Kidney capillary endothelial cell (primary cell): Measurements from ENCODE around the gene LCN10.
"Not testable (repeated sequence)": the region's sequence is repeated elsewhere in the genome, so short reads cannot be mapped to it uniquely, and the experiment has no call there.

ENCODE experiments used
- DNase-seq: peaks from one replicate; pipeline ENCODE4 v3.0.0-alpha.2; 2018; ENCODE audit warnings: low spot score

Gene LCN10

GRCh38 chr9:136720251-136720897 lies 22.4 kb downstream of the LCN10 start:
- no peak for DNase-seq

GRCh38 chr9:136719195-136719880 lies 23.4 kb downstream of the LCN10 start:
- DNase-seq = no peak

GRCh38 chr9:136718345-136719194 lies 24.2 kb downstream of the LCN10 start:
- DNase-seq = no peak

- DNase-seq = no peak
Observed at GRCh38 chr9:136717399-136717798, 25.3 kb downstream of the LCN10 start.

DNA sequence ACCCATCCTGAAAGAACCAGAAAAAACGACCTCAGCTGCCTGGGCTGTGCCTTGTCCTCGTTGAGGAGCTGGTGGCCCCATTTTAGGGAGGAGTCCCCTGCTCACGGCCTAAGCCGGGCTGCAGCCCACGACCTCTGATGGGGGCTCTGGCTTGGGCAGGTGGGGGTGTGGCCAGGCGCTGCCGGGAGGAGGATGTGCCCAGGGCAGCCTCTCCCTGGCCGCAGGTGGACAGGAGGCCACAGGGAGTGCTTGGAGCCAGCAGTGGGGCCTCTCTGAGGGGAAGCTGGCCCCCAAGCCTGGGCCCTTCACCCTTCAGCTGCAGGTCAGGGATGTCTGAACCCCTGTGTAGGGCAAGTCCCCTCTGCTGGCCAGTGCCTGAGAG lies 27.9 kb downstream of the LCN10 start:
- DNase-seq = no peak

DNA sequence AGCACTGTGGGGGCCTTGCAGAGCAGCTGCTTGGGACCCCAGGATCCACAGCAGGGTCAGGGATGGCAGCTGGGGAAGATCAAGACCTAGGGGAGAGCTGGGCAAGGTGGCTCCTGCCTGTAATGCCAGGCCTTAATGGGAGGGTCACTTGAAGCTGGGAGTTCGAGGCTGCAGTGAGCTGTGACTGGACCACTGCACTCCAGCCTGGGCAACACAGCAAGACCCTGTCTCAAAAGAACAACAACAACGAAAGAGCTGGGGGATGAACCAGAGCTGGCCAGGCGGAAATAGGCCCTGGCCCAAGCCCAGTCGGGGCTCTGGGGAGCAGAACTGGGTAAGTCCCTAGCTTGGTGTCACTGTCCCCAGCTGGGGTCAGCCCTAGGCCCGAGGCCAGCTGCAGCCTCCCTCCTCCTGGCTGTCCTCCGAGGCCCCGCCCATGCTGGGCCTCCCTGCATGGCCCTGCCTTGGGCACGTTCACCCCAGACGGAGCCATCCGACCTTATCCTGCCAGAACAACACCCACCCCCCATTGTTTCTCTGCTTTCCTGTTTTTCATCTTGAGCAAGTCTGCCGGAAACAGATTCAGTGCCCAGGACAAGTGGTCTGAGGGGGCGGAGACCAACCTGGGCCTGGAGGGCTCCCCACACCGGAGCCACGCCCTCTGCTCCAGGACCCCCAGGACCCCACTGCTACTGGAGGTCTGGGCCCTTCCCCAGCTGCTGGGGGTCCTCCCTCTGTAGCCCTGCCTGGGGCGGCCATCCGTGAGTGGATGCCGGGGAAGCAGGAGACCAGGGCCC lies 28.4 kb downstream of the LCN10 start:
- peak; percentile 94 for DNase-seq

GRCh38 chr9:136713550-136713949 lies 29.2 kb downstream of the LCN10 start:
- no peak for DNase-seq

DNA sequence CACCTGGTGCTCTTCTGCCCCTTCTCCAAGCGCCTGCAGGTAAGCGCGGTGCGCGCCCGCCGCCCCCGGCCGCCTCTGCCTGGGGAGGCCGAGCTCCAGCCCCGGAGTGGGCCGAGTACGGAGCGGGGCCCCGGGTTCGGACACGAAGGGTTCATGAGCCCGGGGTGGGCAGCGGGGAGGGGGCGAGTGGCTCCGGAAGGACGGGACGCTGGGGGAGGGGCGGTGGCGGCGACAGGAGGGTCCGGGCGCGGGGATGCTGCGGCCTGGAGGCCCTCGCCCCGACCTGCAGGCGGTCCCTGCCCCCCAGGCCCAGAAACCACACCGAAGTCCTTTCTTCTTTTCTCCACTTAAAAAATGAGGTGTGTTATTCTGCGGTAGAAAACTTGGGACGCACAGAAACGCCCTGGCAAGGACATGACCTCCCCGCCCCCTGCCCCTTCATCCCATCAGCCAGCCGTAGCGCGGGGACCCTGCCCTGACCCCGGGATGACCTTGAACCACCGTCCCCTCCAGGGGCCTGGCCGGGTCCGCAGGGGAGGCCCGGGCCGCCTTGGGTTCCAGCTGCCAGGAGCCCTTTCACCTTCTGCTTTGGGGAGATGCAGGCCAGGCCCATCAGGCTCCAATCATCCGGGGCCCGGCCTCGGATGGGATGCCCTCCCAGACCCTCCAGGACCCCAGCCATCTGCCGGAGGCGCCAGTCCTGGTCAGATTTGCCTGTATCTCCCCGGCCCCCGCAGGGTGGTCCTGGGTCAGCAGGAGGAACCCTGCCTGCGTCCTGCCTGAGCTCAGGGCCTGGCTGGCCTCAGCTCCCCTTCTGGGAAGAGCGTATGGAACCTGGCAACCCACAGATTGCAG lies 29.8 kb downstream of the LCN10 start:
- DNase-seq = no peak

DNA sequence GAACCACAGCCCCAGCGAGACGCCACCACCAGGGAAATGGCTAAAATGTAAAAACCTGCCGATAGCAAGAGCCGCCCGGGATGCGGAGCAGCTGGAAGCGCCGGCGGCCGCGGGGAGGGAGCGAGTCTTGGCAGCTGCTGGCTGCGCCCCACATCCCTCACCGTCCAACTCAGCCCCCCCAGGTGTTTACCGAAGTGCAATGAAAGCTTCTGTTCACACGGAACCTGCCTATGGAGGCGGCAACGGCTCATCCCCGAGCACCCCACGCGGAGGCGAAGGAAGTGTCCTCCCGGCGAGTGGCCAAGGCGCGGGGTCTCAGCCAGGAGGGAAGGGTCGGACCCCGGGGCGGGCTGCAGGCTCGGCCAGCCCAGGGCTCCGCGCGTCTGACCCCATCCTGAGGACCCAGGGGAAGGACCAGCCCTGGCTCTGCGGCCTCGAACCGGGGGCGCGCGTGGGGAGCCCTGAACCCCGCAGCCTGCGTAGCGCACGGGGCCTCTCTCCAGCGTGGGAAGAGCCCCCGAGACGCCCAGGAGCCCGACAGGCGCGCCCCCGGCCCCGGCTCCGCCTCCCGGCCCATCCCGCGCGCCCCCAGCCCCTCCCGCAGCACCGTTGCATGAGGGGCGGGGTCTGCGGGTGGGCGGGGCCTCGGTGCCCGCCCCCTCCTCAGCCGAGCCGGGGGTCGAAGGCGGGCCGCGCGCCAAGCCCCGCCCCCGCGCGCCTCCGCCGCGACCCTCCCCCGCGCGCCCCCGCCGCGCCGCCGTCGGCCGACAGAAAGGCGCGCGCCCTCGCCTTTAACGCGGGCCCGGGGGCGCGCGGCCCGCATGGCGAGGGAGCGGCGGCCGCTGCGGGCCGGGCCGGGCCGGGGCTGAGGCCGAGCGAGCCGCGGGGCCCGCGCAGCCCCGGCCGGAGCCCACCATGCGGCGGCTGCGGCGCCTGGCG lies 30.7 kb downstream of the LCN10 start, which contains the start of gene DIPK1B:
TSS of gene DIPK1B (plus strand) at position 822 of the 939 bp plus-strand sequence. CDS start at position 916, 94 bp downstream.
- no peak for DNase-seq

GRCh38 chr9:136711219-136711648 lies 31.5 kb downstream of the LCN10 start:
- DNase-seq = not testable (repeated sequence)

DNA sequence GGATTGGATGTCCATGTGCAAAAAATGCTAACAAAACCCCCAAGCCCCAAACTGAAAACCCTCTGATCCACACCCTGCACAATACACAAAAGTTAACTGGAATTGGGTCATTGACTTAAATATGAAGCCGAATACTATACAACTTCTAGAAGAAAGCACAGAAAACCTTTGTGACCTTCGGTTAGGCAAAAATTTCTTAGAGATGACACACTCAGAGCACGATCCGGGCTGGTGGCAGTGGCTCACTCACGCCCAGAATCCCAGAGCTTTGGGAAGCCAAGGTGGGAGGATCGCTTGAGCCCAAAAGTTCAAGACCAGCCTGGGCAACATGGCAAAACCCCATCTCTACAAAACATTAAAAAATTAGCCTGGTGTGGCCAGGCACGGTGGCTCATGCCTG lies 32.2 kb downstream of the LCN10 start:
- DNase-seq = no peak

- DNase-seq = no peak
Observed at GRCh38 chr9:136709454-136710109, 33.2 kb downstream of the LCN10 start.

GRCh38 chr9:136707849-136708517 lies 34.8 kb downstream of the LCN10 start:
- no peak for DNase-seq

DNA sequence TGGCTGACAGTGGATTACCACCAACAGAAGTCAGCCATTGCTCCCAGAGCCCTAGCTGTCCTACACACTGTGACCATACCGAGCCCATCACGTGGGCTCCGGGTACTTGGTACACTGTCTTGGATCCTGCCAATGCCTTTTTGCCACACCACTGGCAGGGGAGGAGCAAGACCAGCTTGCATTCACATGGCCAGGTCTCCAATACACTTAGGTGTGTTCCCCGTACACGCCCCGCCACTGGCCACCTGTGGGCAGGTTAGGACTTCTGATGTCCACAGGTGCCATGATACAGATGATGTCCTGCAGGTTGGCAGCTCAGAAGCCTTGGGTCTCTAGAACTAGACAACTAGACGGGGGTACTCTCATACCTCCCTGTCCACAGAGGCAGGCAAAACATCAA lies 35.7 kb downstream of the LCN10 start:
- DNase-seq = no peak

DNA sequence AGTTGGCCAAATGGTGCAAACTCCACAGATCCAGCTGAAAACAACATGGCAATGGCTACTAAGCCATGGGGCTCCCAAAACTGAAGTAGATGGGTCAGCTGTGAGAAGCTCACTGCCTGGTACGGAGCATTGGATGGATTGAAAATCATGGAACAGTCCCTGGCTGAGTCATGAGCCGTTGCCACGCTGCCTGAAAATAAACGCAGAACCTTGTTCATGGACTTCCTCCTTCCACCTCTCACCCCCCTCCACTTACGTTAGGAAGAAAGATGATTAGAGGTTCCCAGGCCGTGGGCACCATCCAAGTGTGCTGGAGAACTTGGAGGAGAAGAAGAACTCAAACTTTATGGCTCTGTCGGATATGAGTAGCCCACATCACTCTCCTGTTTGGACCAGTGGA lies 37.2 kb downstream of the LCN10 start:
- no peak for DNase-seq

DNA sequence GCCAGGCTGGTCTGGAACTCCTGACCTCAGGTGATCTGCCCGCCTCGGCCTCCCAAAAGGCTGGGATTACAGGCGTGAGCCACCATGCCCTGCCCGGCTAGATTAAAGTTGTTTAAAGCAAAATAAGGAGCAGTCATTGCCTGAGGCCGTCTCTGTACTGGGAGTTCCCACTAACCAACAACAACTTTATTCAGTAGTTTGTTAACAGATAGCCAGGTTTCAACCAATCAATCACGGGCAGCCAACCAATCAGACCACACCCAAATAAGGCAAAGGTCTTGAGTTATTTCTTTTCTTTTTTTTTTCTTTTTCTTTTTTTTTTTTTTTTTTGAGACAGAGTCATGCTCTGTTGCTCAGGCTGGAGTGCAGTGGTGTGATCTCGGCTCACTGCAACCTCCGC lies 38.0 kb downstream of the LCN10 start:
- DNase-seq = not testable (repeated sequence)

DNA sequence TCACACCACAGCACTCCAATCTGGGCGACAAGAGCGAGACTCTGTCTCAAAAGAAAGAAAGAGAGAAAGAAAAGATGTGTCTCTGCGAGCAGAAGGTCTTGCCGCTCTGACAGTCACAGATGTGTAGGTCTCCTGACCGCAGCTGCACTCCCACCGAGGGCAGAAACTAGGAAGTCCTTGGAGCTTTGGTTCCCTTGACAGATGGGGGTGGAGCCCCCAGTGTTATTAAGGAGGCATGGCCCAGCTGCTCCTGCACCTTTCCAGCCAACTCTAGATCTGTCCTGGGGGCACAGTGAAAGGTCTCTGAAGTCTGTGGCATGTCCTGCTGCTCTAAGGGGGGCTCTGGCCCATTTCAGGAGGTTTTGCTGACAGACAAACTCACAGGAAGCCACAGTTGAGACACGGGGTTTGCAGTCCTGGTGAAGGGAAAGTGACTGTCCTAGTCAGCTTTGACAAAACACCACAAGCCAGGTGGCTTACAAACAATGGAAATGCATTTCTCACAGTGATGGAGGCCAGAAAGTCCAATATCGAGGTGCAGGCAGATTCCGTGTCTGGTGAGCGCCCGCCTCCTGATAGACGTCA lies 39.4 kb downstream of the LCN10 start:
- DNase-seq = no peak

DNA sequence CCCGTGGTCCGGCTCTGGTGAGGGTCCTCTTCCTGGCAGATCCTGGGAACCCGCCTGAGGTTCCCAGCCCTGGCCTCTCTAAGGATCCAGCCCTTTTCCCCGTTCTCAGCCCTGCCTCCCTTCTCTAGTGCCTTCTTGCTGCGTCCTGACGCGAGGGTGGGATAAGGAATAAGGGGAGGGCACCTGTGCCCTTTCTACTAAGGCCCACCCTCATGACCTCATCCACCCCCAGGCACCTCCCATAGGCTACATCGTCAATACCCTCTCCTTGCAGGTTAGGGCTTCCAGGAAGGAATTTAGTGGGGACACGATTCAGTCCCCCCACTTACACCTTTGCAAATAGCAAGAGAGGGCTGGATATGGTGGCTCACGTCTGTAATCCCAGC lies 41.1 kb downstream of the LCN10 start:
- no peak for DNase-seq
